Muscle layer of duodenum (tissue), 2 donors: ENCODE results near the gene MAPK8.

ENCODE experiments used
- H3K27ac ChIP-seq: one replicate; pipeline ENCODE4 v1.7.0; 2013; ENCODE audit warnings: mild to moderate bottlenecking, low read length
- H3K27me3 ChIP-seq: one replicate; pipeline ENCODE4 v1.7.0; 2013; ENCODE audit warnings: low read depth, mild to moderate bottlenecking, control low read depth, low read length
- H3K36me3 ChIP-seq, 2 donors: one replicate each; pipeline ENCODE4 v1.7.0; 2013; ENCODE audit warnings: low read length in 2 of 2, control low read depth in 1 of 2, mild to moderate bottlenecking in 1 of 2; ENCODE audit not compliant: insufficient read depth in 2 of 2, control insufficient read depth in 1 of 2
- H3K4me1 ChIP-seq, 2 donors: one replicate each; pipeline ENCODE4 v1.7.0; 2013; ENCODE audit warnings: low read length in 2 of 2, mild to moderate bottlenecking in 2 of 2, control low read depth in 1 of 2, moderate library complexity in 1 of 2; ENCODE audit not compliant: insufficient read depth in 2 of 2, control insufficient read depth in 1 of 2
- H3K4me3 ChIP-seq, 2 donors: one replicate each; pipeline ENCODE4 v1.7.0; 2013; ENCODE audit warnings: low read length in 2 of 2, low read depth in 1 of 2, mild to moderate bottlenecking in 1 of 2
- H3K9me3 ChIP-seq, 2 donors: one replicate each; pipeline ENCODE4 v1.7.0; 2013; ENCODE audit warnings: low read length in 2 of 2, control low read depth in 1 of 2, mild to moderate bottlenecking in 1 of 2; ENCODE audit not compliant: control insufficient read depth in 1 of 2
- donor health status: healthy.

MAPK8 gene

GRCh38 chr10:48467669-48468068 is 161.2 kb downstream of the MAPK8 start:
- Histone ChIP-seq H3K9me3 (no peaks in the 10 kb centered on the region), H3K4me3 (no peak overlapping the region), H3K36me3 (no peaks in the 10 kb centered on the region), H3K27ac (no peak overlapping the region), H3K27me3 (peaks cover 4% of the 10 kb centered on the region), H3K4me1 (peaks cover 0 to 3% of the 10 kb centered on the region in 2 donors)

GRCh38 chr10:48468130-48468790 is 161.8 kb downstream of the MAPK8 start:
- H3K27me3 ChIP-seq: peaks cover 4% of the 10 kb centered on the region
- no peaks in the 10 kb centered on the region for H3K9me3 ChIP-seq
- no peak overlapping the region for H3K27ac ChIP-seq
- H3K4me3 ChIP-seq: no peak overlapping the region
- H3K4me1 ChIP-seq: peaks cover 0 to 3% of the 10 kb centered on the region in 2 donors
- no peaks in the 10 kb centered on the region for H3K36me3 ChIP-seq

GRCh38 chr10:48468866-48469511 is 162.5 kb downstream of the MAPK8 start:
- H3K27ac ChIP-seq: no peak overlapping the region

GRCh38 chr10:48469516-48470020 is 163.1 kb downstream of the MAPK8 start:
- no peaks in the 10 kb centered on the region for H3K36me3 ChIP-seq
- H3K4me3 ChIP-seq: no peak overlapping the region
- H3K27ac ChIP-seq: no peak overlapping the region
- peaks cover 0 to 3% of the 10 kb centered on the region in 2 donors for H3K4me1 ChIP-seq
- H3K9me3 ChIP-seq: no peaks in the 10 kb centered on the region
- peaks cover 4% of the 10 kb centered on the region for H3K27me3 ChIP-seq

More at GRCh38 chr10:48468866-48469511, 162.5 kb downstream of the MAPK8 start:
- Histone ChIP-seq H3K36me3 (no peaks in the 10 kb centered on the region), H3K27me3 (peaks cover 4% of the 10 kb centered on the region), H3K4me1 (peaks cover 0 to 3% of the 10 kb centered on the region in 2 donors), H3K9me3 (no peaks in the 10 kb centered on the region), H3K4me3 (no peak overlapping the region)

- Histone ChIP-seq H3K4me3 (no peak overlapping the region), H3K4me1 (peaks cover 0 to 3% of the 10 kb centered on the region in 2 donors), H3K9me3 (no peaks in the 10 kb centered on the region), H3K36me3 (no peaks in the 10 kb centered on the region), H3K27me3 (peaks cover 4% of the 10 kb centered on the region), H3K27ac (no peak overlapping the region)
Measured at GRCh38 chr10:48470115-48470892, 163.8 kb downstream of the MAPK8 start.

- peaks cover 0 to 3% of the 10 kb centered on the region in 2 donors for H3K4me1 ChIP-seq
- no peak overlapping the region for H3K4me3 ChIP-seq
- no peaks in the 10 kb centered on the region for H3K9me3 ChIP-seq
- H3K27me3 ChIP-seq: peaks cover 4% of the 10 kb centered on the region
- H3K27ac ChIP-seq: no peak overlapping the region
- no peaks in the 10 kb centered on the region for H3K36me3 ChIP-seq
Measured at GRCh38 chr10:48470893-48471805, 164.7 kb downstream of the MAPK8 start.

- H3K27ac ChIP-seq: no peak overlapping the region
- H3K27me3 ChIP-seq: no peaks in the 10 kb centered on the region
- no peaks in the 10 kb centered on the region for H3K9me3 ChIP-seq
- no peaks in the 10 kb centered on the region for H3K36me3 ChIP-seq
- no peaks in the 10 kb centered on the region for H3K4me1 ChIP-seq
- H3K4me3 ChIP-seq: no peak overlapping the region
Measured at GRCh38 chr10:48472501-48473069, 166.1 kb downstream of the MAPK8 start.

- no peak overlapping the region for H3K27ac ChIP-seq
- H3K9me3 ChIP-seq: no peaks in the 10 kb centered on the region
- H3K4me1 ChIP-seq: no peaks in the 10 kb centered on the region
- no peaks in the 10 kb centered on the region for H3K27me3 ChIP-seq
- H3K4me3 ChIP-seq: no peak overlapping the region
- H3K36me3 ChIP-seq: no peaks in the 10 kb centered on the region
Measured at GRCh38 chr10:48473704-48474103, 167.2 kb downstream of the MAPK8 start.

GRCh38 chr10:48474765-48475365 is 168.4 kb downstream of the MAPK8 start:
- Histone ChIP-seq H3K9me3 (no peaks in the 10 kb centered on the region), H3K4me1 (no peaks in the 10 kb centered on the region), H3K27ac (no peak overlapping the region), H3K36me3 (no peaks in the 10 kb centered on the region), H3K27me3 (no peaks in the 10 kb centered on the region), H3K4me3 (no peak overlapping the region)

GRCh38 chr10:48475943-48476278 is 169.4 kb downstream of the MAPK8 start:
- no peaks in the 10 kb centered on the region for H3K9me3 ChIP-seq
- no peaks in the 10 kb centered on the region for H3K36me3 ChIP-seq
- H3K4me3 ChIP-seq: no peak overlapping the region
- no peaks in the 10 kb centered on the region for H3K4me1 ChIP-seq
- no peaks in the 10 kb centered on the region for H3K27me3 ChIP-seq
- no peak overlapping the region for H3K27ac ChIP-seq
